ENCODE results near the gene BMPER. TPM values are rescaled to one million over a fixed set of nuclear protein-coding genes. Genes with fewer than 3 reads are reported as not detected.

BMPER gene
- total RNA-seq, 4 donors from 2014 or later, result 1.0 to 22.5 (median 12.0) TPM

DNA sequence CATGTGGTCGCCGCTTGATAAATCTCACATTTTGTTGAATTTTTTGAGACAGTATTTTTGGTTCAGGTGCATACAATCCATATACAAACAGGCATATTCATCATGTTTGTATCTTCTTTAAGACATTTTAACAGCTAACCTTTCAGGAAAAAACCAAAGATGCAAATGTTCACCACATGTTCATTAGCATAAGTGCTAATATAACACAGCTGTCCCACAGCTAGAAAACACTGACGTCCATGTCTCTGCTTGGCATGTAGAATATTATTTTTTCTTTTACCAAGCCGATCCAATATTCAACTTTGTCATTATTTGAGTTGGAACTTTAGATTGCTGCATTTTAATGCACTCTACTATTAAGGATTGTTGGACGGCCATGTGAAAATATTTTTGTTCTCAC lies 31.2 kb downstream of the BMPER start:
- H3K36me3 ChIP-seq, result no peaks in the 10 kb centered on the region
- ATAC-seq, result no peak
- no peaks in the 10 kb centered on the region for H3K27me3 ChIP-seq
- 83 to 84% methylated on average over 5 of the region's 5 CpGs for WGBS, 2 donors (ENCODE audit: low coverage in 1 of 2)
- H3K4me1 ChIP-seq, result peaks cover 0 to 17% (median 0%) of the 10 kb centered on the region in 3 donors
- no peak overlapping the region for H3K4me3 ChIP-seq
- H3K9me3 ChIP-seq, result no peaks in the 10 kb centered on the region
- no peak overlapping the region for H3K27ac ChIP-seq
- no peak for TF ChIP-seq POLR2AphosphoS5 (IDR thresholded peaks at IDR 0.05)
- no peak for TF ChIP-seq EP300 (IDR thresholded peaks at IDR 0.05)
- TF ChIP-seq, protein P1, sequence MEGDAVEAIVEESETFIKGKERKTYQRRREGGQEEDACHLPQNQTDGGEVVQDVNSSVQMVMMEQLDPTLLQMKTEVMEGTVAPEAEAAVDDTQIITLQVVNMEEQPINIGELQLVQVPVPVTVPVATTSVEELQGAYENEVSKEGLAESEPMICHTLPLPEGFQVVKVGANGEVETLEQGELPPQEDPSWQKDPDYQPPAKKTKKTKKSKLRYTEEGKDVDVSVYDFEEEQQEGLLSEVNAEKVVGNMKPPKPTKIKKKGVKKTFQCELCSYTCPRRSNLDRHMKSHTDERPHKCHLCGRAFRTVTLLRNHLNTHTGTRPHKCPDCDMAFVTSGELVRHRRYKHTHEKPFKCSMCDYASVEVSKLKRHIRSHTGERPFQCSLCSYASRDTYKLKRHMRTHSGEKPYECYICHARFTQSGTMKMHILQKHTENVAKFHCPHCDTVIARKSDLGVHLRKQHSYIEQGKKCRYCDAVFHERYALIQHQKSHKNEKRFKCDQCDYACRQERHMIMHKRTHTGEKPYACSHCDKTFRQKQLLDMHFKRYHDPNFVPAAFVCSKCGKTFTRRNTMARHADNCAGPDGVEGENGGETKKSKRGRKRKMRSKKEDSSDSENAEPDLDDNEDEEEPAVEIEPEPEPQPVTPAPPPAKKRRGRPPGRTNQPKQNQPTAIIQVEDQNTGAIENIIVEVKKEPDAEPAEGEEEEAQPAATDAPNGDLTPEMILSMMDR (IDR thresholded peaks at IDR 0.05), result no peak
- TF ChIP-seq POLR2A (IDR thresholded peaks at IDR 0.05), result no peak

DNA sequence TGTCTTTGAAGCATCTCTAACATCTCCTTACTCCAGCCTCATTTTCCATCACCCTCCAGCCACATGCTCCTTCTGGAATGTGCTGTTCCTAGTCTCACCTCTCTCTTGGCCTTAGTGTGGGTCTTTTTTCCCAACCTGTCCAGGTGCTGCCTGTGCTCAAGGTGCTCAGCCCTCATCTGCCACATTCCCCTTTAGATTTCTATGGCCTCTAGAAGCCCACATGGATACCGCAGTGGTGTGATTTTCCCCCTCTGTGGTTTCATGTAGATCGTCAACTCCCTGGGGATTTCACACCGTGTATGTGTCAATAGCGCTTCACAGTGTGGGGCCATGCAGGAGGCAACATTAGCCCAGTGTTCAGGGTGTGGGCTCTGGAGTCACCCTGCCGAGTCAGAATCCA lies 32.5 kb downstream of the BMPER start:
- WGBS, 2 donors (ENCODE audit: low coverage in 1 of 2), result 70 to 81% methylated on average over 2 to 3 of the region's 5 CpGs
- ATAC-seq, result no peak
- Histone ChIP-seq H3K27ac (no peak overlapping the region), H3K36me3 (no peaks in the 10 kb centered on the region), H3K9me3 (no peaks in the 10 kb centered on the region), H3K4me3 (no peak overlapping the region), H3K4me1 (peaks cover 0 to 9% (median 0%) of the 10 kb centered on the region in 3 donors), H3K27me3 (no peaks in the 10 kb centered on the region)
- TF ChIP-seq, protein P1 (IDR thresholded peaks at IDR 0.05), result no peak
- TF ChIP-seq POLR2A (IDR thresholded peaks at IDR 0.05) (no peak), EP300 (IDR thresholded peaks at IDR 0.05) (no peak), POLR2AphosphoS5 (IDR thresholded peaks at IDR 0.05) (no peak)

DNA sequence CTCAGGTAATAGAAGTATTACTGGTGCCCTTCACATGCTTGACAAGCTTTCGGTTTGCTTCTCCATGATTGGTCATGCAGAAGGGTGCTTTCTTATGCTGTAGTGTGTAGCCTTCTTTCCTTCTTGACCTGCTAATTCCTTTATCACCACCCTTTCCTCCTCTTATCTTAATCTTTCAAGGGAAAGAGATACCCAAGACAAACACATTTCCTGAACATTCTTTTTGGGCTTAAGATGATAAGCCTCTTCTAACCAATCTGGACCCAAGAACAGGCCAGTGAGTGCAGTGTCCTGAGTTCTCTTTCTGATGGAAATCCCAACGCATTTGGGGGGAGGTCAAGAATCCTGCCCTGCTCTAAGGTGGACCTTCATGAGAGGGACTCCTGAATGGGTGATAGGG lies 33.8 kb downstream of the BMPER start:
- no peaks in the 10 kb centered on the region for H3K27me3 ChIP-seq
- 91 to 100% methylated on average over 1 of the region's 2 CpGs for WGBS, 2 donors (ENCODE audit: low coverage in 1 of 2)
- H3K27ac ChIP-seq, result no peak overlapping the region
- no peak for ATAC-seq
- no peak for TF ChIP-seq EP300 (IDR thresholded peaks at IDR 0.05)
- TF ChIP-seq POLR2A (IDR thresholded peaks at IDR 0.05), result no peak
- TF ChIP-seq POLR2AphosphoS5 (IDR thresholded peaks at IDR 0.05), result no peak
- TF ChIP-seq, protein P1 (IDR thresholded peaks at IDR 0.05), result no peak
- H3K9me3 ChIP-seq, result no peaks in the 10 kb centered on the region
- no peaks in the 10 kb centered on the region for H3K36me3 ChIP-seq
- H3K4me3 ChIP-seq, result no peak overlapping the region
- no peaks in the 10 kb centered on the region for H3K4me1 ChIP-seq

DNA sequence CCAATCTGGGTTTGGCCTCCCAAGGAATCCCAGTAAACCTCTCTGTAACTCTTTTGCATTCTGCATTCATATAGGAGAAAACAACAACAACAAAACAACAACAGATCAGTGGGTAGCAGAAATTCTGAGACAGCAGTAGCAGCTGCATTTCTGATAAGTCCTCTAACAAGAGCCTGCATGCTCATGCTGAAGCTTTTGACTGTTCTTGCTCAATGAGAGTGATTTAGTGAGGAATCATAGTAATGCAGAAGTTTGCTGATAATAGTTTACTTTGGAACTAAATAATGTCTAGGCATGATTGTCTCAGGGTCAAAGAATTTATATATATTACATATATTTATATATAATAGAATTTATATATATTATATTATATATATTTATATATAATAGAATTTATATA lies 35.2 kb downstream of the BMPER start:
- ATAC-seq, result no peak
- no peak overlapping the region for H3K27ac ChIP-seq
- H3K36me3 ChIP-seq, result no peaks in the 10 kb centered on the region
- no peaks in the 10 kb centered on the region for H3K9me3 ChIP-seq
- no peaks in the 10 kb centered on the region for H3K4me1 ChIP-seq
- TF ChIP-seq, protein P1 (IDR thresholded peaks at IDR 0.05), result no peak
- TF ChIP-seq EP300 (IDR thresholded peaks at IDR 0.05), result no peak
- no peak for TF ChIP-seq POLR2A (IDR thresholded peaks at IDR 0.05)
- TF ChIP-seq POLR2AphosphoS5 (IDR thresholded peaks at IDR 0.05), result no peak
- no peak overlapping the region for H3K4me3 ChIP-seq
- no peaks in the 10 kb centered on the region for H3K27me3 ChIP-seq

DNA sequence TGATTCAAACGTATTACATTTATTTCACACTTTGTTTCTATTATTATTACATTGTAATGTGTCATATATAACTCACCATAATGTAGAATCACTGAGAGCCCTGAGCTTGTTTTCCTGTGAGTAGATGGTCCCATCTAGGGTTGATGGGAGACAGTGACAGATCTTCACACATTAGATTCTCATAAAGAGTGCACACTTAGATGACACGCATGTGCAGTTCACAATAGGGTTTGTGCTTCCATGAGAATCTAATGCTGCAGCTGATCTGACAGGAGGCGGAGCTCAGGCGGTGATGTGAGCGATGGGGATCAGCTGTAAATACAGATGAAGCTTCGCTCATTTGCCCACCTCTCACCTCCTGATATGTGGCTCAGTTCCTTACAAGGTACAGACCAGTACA lies 36.1 kb downstream of the BMPER start:
- H3K27me3 ChIP-seq, result no peaks in the 10 kb centered on the region
- no peaks in the 10 kb centered on the region for H3K36me3 ChIP-seq
- no peaks in the 10 kb centered on the region for H3K4me1 ChIP-seq
- ATAC-seq, result no peak
- no peaks in the 10 kb centered on the region for H3K9me3 ChIP-seq
- 57 to 94% methylated on average over 1 to 6 of the region's 6 CpGs for WGBS, 2 donors (ENCODE audit: low coverage in 1 of 2)
- no peak for TF ChIP-seq POLR2A (IDR thresholded peaks at IDR 0.05)
- TF ChIP-seq, protein P1 (IDR thresholded peaks at IDR 0.05), result no peak
- TF ChIP-seq EP300 (IDR thresholded peaks at IDR 0.05), result no peak
- no peak for TF ChIP-seq POLR2AphosphoS5 (IDR thresholded peaks at IDR 0.05)
- H3K4me3 ChIP-seq, result no peak overlapping the region
- no peak overlapping the region for H3K27ac ChIP-seq
